ENCODE results near the gene GNAS. TPM values are rescaled to one million over a fixed set of nuclear protein-coding genes. Genes with fewer than 3 reads are reported as not detected.

Gene GNAS
- polyA plus RNA-seq, 1 donor (not counting 4 experiments of a cell fraction or from before 2014, with no cell fraction given): 560 TPM

DNA sequence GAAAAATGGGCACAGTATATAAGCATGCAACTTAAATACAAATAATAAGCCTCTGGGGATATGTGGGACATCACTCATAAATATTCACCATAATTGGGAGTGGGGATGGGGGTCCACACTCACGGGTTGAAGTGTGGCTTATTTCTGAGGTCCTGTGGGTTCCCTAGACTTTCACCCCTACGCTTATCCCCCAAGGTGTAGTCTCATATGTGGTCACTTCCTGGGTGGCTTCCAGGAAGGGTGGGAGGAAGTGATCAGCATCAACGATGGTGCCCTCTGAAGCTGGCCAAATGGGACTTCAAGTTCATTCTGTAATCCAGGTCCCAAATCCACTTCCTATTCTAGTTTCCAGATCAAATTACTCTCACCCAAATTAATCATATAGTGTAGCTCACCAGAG, 59.5 kb downstream of the GNAS start:
- no peaks in the 10 kb centered on the region for H3K79me2 ChIP-seq (ENCODE audit: control insufficient read depth, insufficient read depth, low read length)
- H3K4me1 ChIP-seq (ENCODE audit: control insufficient read depth, extremely low read depth, insufficient read depth, low read length): peaks cover 11% of the 10 kb centered on the region
- H3K36me3 ChIP-seq (ENCODE audit: control insufficient read depth in 2 of 2, extremely low read depth in 1 of 2, insufficient read depth in 2 of 2, low read length in 2 of 2): peaks cover 23 to 31% of the 10 kb centered on the region in 2 experiments
- no peak overlapping the region for H2AFZ ChIP-seq (ENCODE audit: control insufficient read depth, low read length)
- no peak overlapping the region for H3K27ac ChIP-seq (ENCODE audit: control insufficient read depth, insufficient read depth, low read length)
- no peak for DNase-seq (ENCODE audit: low read depth, low spot score)
- dilution Hi-C loops (cut with MboI; ENCODE audit: extremely low pct_ligation_motif_present, low sequenced_read_pairs): no loop called here
- no peaks in the 10 kb centered on the region for H3K9me1 ChIP-seq (ENCODE audit: control insufficient read depth, extremely low read depth, insufficient read depth, low read length)
- peaks cover 3% of the 10 kb centered on the region for H4K20me1 ChIP-seq (ENCODE audit: control insufficient read depth, extremely low read depth, insufficient read depth, low read length)
- no peaks in the 10 kb centered on the region for H3K27me3 ChIP-seq (ENCODE audit: control insufficient read depth, extremely low read depth, insufficient read depth, low read length)
- H3K4me2 ChIP-seq (ENCODE audit: control insufficient read depth, extremely low read depth, insufficient read depth, low read depth, low read length): no peak overlapping the region
- FAIRE-seq: no peak
- H3K9me3 ChIP-seq (ENCODE audit: control insufficient read depth, low read depth, low read length): no peaks in the 10 kb centered on the region
- H3K4me3 ChIP-seq (ENCODE audit: control insufficient read depth in 2 of 3, extremely low read depth in 1 of 3, insufficient read depth in 2 of 3, low read depth in 1 of 3, low read length in 3 of 3): no peak overlapping the region
- TF ChIP-seq, protein P1, sequence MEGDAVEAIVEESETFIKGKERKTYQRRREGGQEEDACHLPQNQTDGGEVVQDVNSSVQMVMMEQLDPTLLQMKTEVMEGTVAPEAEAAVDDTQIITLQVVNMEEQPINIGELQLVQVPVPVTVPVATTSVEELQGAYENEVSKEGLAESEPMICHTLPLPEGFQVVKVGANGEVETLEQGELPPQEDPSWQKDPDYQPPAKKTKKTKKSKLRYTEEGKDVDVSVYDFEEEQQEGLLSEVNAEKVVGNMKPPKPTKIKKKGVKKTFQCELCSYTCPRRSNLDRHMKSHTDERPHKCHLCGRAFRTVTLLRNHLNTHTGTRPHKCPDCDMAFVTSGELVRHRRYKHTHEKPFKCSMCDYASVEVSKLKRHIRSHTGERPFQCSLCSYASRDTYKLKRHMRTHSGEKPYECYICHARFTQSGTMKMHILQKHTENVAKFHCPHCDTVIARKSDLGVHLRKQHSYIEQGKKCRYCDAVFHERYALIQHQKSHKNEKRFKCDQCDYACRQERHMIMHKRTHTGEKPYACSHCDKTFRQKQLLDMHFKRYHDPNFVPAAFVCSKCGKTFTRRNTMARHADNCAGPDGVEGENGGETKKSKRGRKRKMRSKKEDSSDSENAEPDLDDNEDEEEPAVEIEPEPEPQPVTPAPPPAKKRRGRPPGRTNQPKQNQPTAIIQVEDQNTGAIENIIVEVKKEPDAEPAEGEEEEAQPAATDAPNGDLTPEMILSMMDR (optimal IDR thresholded peaks at IDR 0.05 in 1 of 3, IDR thresholded peaks at IDR 0.05 in 1 of 3, conservative IDR thresholded peaks at IDR 0.05 in 1 of 3; ENCODE audit: extremely low read depth in 1 of 3, insufficient read depth in 2 of 3, low read length in 3 of 3): no peak
- TF ChIP-seq EZH2 (IDR thresholded peaks at IDR 0.05; ENCODE audit: low read length): no peak
- H3K9ac ChIP-seq (ENCODE audit: control insufficient read depth, extremely low read depth, insufficient read depth, low read length): no peak overlapping the region

DNA sequence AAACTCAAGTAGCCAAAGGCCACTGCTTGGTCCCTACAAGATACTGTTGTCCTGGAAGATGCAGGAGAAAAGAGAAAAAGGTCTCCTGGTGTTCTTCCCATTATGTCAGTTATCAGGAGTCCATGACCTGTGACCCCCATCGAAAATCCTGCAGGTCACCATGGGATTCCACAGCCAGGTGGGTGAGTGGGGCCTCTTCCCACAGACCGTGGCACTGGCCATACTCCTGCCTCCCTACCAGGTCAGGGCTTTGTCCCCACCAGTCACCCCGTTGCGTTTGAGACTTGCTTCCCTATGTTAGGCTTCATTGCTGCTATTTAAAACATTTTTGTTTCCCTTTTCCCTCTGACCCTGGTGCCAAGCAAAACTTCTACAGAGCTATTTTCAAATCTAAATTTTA, 60.6 kb downstream of the GNAS start:
- TF ChIP-seq EZH2 (IDR thresholded peaks at IDR 0.05; ENCODE audit: low read length): no peak
- TF ChIP-seq, protein P1 (optimal IDR thresholded peaks at IDR 0.05 in 1 of 3, IDR thresholded peaks at IDR 0.05 in 1 of 3, conservative IDR thresholded peaks at IDR 0.05 in 1 of 3; ENCODE audit: extremely low read depth in 1 of 3, insufficient read depth in 2 of 3, low read length in 3 of 3): no peak
- H3K9ac ChIP-seq (ENCODE audit: control insufficient read depth, extremely low read depth, insufficient read depth, low read length): no peak overlapping the region
- H3K27ac ChIP-seq (ENCODE audit: control insufficient read depth, insufficient read depth, low read length): no peak overlapping the region
- no peak overlapping the region for H2AFZ ChIP-seq (ENCODE audit: control insufficient read depth, low read length)
- H3K9me1 ChIP-seq (ENCODE audit: control insufficient read depth, extremely low read depth, insufficient read depth, low read length): no peaks in the 10 kb centered on the region
- dilution Hi-C loops (cut with MboI; ENCODE audit: extremely low pct_ligation_motif_present, low sequenced_read_pairs): no loop called here
- no peak overlapping the region for H3K4me2 ChIP-seq (ENCODE audit: control insufficient read depth, extremely low read depth, insufficient read depth, low read depth, low read length)
- FAIRE-seq (no peak), DNase-seq (ENCODE audit: low read depth, low spot score) (no peak)
- H3K4me1 ChIP-seq (ENCODE audit: control insufficient read depth, extremely low read depth, insufficient read depth, low read length): peaks cover under 1% of the 10 kb centered on the region
- peaks cover 3% of the 10 kb centered on the region for H4K20me1 ChIP-seq (ENCODE audit: control insufficient read depth, extremely low read depth, insufficient read depth, low read length)
- no peaks in the 10 kb centered on the region for H3K79me2 ChIP-seq (ENCODE audit: control insufficient read depth, insufficient read depth, low read length)
- H3K36me3 ChIP-seq (ENCODE audit: control insufficient read depth in 2 of 2, extremely low read depth in 1 of 2, insufficient read depth in 2 of 2, low read length in 2 of 2): peaks cover 23 to 31% of the 10 kb centered on the region in 2 experiments
- H3K4me3 ChIP-seq (ENCODE audit: control insufficient read depth in 2 of 3, extremely low read depth in 1 of 3, insufficient read depth in 2 of 3, low read depth in 1 of 3, low read length in 3 of 3): no peak overlapping the region
- H3K27me3 ChIP-seq (ENCODE audit: control insufficient read depth, extremely low read depth, insufficient read depth, low read length): no peaks in the 10 kb centered on the region
- H3K9me3 ChIP-seq (ENCODE audit: control insufficient read depth, low read depth, low read length): no peaks in the 10 kb centered on the region

Measured in keratinocyte (primary cell).